HG03175 (cell line): Measurements from ENCODE around the gene TPCN2.
"Not testable (repeated sequence)": the region's sequence is repeated elsewhere in the genome, so short reads cannot be mapped to it uniquely, and the experiment has no call there.

Experiments used
- ATAC-seq: cut with Tn5 transposase; IDR thresholded peaks from one replicate; pipeline ENCODE4 v1.9.1; 2021; ENCODE audit warnings: mild to moderate bottlenecking, moderate library complexity; ENCODE audit not compliant: unreplicated experiment

The TPCN2 gene

DNA sequence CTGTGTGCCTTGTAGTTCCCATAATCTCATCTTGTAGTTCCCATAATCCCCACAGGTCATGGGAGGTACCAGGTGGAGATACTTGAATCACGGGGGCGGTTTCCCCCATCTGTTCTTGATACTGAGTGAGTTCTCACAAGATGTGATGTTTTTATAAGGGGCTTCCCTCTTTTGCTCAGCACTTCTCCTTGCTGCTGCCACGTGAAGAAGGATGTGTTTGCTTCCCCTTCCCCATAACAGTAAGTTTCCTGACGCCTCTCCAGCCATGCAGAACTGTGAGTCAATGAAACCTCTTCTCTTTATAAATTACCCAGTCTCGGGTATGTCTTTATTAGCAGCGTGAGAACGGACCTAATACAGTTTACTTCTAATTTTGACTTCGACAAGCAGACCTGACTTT, 93.0 kb downstream of the TPCN2 start:
- ATAC-seq = no peak

DNA sequence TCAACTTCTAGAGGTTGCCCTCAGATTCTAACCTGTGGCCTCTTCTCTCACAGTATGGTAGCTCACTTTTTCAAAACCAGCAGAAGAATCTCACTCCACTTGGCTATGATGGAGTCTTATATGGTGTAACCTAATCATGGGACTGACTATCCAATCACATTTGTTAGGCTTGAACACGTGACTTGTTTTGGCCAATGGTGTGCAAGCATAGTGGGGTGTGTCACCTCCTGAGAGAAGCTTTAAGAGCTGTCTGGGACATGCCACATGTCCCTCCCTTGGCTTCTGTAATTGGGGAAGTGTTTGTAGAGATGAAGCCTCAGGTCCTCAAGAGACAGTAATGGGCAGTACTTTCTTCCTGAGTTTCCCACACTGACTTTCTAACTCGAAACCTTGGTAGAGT, 94.2 kb downstream of the TPCN2 start:
- ATAC-seq = no peak

- no peak for ATAC-seq
Measured at GRCh38 chr11:69144316-69145049, 95.8 kb downstream of the TPCN2 start.

- no peak for ATAC-seq
Measured at GRCh38 chr11:69145050-69145380, 96.3 kb downstream of the TPCN2 start.

DNA sequence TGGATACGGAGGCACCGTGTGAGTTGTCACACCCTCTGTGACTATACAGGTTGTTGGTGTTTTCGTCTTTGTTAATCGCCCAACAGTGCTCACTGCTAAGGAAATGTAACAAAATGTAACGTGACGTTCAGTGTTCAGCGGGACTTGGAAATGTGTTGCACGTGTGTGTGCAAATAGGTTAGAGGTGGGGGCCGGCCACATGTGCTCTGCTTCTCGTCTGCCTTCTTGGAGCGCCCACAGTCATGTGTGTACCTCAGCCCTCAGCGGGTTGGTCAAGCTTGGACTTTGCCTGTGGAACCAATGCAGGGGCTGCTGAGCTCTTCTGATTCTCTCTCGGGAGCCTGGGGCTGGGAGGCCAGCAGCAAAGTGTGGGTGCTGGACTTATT, 99.6 kb downstream of the TPCN2 start:
- no peak for ATAC-seq

DNA sequence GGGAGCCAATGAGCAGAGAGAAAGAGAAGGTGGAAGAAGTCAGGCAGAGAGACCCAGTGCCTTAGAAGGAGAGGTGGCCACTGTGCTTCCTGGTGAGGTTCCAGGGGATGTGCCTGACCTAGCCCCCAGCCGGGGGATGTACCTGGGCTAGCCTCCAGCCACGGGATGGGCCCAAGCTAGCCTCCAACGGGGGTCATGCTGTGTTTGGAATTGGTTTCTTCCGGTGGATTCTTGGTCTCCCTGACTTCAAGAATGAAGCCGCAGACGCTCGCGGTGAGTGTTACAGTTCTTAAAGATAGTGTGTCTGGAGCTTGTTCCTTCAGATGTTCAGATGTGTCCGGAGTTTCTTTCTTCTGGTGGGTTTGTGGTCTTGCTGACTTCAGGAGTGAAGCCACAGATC, 100.1 kb downstream of the TPCN2 start:
- ATAC-seq = no peak

DNA sequence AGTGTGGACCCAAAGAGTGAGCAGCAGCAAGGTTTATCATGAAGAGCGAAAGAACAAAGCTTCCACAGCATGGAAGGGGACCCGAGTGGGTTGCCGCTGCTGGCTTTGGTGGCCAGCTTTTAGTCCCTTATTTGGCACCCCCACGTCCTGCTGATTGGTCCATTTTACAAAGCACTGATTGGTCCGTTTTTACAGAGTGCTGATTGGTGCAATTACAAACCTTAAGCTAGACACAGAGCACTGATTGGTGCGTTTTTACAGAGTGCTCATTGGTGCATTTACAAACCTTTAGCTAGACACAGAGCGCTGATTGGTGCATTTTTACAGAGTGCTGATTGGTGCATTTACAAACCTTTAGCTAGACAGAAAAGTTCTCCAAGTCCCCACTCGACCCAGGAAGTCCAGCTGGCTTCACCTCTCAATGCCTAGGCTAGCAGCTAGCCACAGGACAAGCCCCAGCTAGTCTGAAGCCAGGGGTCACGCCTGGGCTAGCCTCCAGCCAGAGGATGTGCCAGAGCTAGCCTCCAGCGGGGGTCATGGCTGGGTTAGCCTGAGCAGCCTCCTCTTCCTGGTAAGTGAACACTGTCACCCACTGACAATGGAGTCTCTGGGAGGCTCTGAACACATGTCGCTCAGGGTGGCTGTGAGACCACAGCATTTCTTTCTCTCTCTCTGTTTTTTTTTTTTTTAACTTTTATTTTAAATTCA, 100.8 kb downstream of the TPCN2 start:
- ATAC-seq = not testable (repeated sequence)

DNA sequence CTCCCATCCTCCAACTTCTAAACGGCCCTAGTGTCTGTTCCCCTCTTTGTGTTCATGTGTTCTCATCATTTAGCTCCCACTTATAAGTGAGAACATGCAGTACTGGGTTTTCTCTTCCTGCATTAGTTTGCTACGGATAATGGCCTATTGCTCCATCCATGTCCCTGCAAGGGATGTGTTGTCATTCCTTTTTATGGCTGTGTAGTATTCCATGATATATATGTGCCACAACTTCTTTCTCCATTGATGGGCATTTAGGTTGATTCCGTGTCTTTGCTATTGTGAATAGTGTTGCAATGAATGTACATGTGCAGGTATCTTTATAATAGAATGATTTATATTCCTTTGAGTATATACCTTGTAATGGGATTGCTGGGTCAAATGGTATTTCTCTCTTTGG, 101.4 kb downstream of the TPCN2 start:
- no peak for ATAC-seq

- ATAC-seq = no peak
Measured at GRCh38 chr11:69151836-69152235, 103.1 kb downstream of the TPCN2 start.

- no peak for ATAC-seq
Measured at GRCh38 chr11:69152733-69153421, 104.1 kb downstream of the TPCN2 start.

DNA sequence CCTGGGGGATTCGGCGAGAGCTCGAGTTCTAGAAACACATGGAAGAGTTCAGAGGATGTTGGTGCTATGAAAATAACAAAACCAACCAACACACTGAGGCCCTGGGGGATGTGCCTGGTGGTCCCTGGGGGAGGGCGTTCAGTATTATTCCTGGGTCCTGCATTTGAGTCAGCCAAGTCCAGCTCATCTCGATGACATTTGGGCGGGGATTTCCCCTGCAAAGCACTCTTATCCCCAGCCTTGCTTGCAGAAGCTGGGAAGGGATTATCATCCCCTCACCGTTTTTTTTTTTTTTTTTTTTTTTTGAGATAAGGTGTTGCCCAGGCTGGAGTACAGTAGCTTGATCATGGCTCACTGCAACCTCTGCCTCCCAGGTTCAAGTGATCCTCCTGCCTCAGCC, 104.9 kb downstream of the TPCN2 start:
- ATAC-seq = no peak

DNA sequence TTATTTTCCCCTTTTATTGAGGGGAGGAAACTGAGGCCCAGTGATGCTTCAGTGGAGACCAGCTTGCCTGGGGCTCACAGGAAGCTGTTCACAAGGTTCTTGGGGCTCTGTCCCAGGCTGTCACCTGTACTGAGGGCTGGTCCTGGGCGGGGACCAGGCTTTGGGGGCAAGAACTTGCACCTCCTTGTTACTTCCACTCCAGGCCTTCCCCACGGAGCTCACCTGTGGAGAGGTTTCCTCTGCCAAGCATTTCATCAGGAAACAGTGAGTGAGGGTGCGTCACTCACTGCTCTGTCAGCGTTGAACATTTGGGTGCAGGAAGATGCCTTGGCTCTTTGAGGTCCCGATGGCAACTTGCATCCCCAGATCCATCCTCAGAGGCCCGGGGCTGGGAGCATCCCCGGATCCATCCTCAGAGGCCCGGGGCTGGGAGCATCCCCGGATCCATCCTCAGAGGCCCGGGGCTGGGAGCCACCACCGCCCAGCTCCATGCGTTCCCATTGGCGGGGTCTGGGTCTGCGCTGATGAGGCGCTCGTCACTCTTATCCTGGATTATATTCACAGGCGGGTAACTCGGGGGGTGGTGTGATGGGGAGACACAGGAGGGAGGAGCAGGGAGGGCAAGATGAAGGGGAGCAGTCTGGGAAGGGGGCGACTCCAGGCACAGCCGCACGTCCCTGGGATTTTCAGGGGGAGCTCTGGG, 105.6 kb downstream of the TPCN2 start:
- no peak for ATAC-seq

- no peak for ATAC-seq
Measured at GRCh38 chr11:69154938-69155301, 106.2 kb downstream of the TPCN2 start.

- ATAC-seq = no peak
Measured at GRCh38 chr11:69155302-69156234, 106.8 kb downstream of the TPCN2 start, which contains the start of gene SMIM38. SMIM38 (plus strand) TSS chr11:69155935; CDS start chr11:69157847, 1,912 bp downstream.

DNA sequence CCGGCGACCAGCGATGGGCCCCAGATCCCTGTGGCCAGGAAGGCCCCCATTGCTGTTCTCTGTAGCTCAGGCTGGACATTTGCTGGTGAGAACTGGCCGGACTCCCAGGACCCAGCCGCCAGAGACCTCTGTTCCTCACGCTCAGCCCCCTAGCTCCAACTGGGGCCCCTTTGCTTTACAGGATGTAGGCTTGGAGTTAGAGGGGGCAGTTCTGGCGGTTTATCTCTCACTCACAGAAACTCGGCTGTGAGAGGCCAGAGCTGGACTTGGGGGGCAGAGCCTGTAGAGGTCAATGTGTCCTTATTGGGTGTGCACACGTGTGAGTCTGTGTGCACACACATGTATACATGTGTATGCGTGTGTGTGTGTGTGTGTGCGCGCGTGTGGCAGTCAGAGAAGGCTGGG, 107.5 kb downstream of the TPCN2 start:
- no peak for ATAC-seq

DNA sequence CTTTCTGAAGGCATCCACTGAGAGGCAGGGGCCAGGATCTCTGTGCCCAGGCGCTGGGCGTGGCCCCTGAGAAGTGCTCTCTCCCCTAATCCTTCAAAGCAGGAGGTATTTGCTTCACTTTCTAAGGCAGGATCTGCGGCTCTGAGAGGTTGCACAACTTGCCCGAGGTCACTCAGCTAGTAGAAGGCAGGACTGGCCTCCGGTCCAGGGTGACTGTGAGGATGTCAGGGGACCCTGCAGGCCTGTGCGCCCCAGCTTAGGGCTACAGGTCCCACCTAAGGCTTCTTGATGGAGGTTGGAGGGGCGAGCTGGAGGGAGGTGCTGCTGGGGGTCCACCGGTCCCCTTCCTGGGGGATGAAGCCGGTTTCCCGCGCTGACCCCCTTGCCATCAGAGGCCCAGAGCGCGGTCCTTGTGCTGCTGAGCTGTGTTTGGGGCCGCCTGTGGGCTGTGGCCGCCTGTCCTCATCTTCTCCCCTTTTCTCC, 108.0 kb downstream of the TPCN2 start:
- no peak for ATAC-seq

- ATAC-seq = no peak
Measured at GRCh38 chr11:69157156-69157821, 108.6 kb downstream of the TPCN2 start.

DNA sequence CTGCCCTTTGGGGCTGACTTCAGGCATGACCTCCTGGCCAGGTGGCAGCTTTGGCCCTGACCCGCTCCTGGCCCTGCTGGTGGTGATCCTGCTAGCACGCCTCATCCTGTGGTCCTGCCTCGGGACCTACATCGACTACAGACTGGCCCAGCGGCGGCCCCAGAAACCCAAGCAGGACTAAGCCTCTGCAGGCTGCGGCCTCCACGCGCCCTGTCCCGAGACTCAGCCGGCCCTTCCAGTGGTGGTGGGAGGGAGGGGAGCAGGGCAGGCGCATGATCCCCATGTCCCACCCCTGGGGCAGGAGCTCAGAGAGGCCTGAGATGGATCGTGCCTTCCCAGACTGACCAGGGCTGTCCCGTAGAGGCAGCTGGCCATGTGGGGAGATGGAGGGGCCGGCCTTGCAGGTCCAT, 109.1 kb downstream of the TPCN2 start:
- no peak for ATAC-seq

DNA sequence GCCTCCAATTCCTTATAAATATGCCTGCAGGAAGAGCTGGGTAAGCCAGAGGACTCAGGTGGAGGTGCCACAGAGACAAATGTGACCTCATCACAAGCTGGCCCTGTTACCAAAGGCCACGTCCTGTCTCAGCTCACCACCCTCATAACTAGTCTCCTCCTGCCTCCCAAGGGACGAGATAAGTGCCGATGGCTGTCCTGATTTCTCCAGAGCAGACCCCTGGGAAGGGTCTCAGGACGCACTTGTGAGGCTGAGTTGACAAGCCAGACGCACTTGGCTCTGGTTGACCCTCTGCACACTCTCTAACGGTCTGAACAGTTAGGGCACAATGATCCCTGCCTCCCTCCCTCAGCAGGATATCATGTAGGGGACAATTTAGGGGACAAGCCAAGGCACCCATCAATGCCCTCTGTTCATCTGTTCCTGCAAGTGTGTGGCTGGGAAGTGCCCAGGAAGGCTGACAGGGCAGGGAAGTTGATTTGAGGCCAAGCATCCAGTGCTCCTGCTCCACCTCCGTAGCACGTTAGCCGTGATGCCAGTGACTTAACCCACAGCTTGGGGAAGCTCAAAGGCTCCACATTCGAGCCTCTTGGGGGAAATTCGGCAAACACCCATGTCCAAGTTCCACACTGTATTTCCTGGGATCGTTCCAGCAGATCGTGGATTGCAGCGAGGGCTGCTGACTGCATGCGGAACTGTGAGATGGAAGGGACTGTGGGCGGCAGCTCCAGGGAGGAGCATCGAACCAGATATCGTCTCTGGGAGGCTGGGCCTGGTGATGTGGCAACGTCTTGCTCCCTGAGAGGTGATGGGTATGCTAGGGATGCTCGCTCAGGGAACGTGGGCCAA, 109.8 kb downstream of the TPCN2 start:
- no peak for ATAC-seq
